HepG2 (cell line): ENCODE measurements around the gene KIRREL3.
"Not testable (repeated sequence)": the region's sequence is repeated elsewhere in the genome, so short reads cannot be mapped to it uniquely, and the experiment has no call there.

ENCODE experiments used
- EZH2 ChIP-seq: conservative IDR thresholded peaks from 2 replicates; pipeline ENCODE4 v1.6.1; 2012; ENCODE audit warnings: mild to moderate bottlenecking, low read depth, low read length, moderate library complexity
- KLF16 ChIP-seq, 2 experiments: sonication (generic) in 1 of 2; formaldehyde crosslinking in 1 of 2; IDR thresholded peaks; 2 replicates each; pipeline versions ENCODE4 v1.6.1 to v1.8.0; 2016 to 2023; ENCODE audit warnings: missing genetic modification reagents in 2 of 2, missing compliant biosample characterization in 1 of 2
- PRDM4 ChIP-seq: sonication (generic); formaldehyde crosslinking; IDR thresholded peaks from 2 replicates; pipeline ENCODE4 v1.9.0; 2021; ENCODE audit warnings: missing genetic modification reagents, borderline replicate concordance
- ZNF746 ChIP-seq: sonication (generic); formaldehyde crosslinking; IDR thresholded peaks from 2 replicates; pipeline ENCODE4 v1.8.0; 2022; ENCODE audit warnings: mild to moderate bottlenecking, missing genetic modification reagents
- TF ChIP-seq, protein P1 (sequence below): sonication (generic); formaldehyde crosslinking; IDR thresholded peaks from 2 replicates; pipeline ENCODE4 v1.5.0; 2020; ENCODE audit warnings: mild to moderate bottlenecking, missing genetic modification reagents, moderate library complexity

- not testable (repeated sequence) for TF ChIP-seq ZNF746 (CRISPR knock-in tag); EZH2; PRDM4 (CRISPR knock-in tag); KLF16 (CRISPR knock-in tag; IDR thresholded peaks at IDR 0.05)
- TF ChIP-seq, protein P1, sequence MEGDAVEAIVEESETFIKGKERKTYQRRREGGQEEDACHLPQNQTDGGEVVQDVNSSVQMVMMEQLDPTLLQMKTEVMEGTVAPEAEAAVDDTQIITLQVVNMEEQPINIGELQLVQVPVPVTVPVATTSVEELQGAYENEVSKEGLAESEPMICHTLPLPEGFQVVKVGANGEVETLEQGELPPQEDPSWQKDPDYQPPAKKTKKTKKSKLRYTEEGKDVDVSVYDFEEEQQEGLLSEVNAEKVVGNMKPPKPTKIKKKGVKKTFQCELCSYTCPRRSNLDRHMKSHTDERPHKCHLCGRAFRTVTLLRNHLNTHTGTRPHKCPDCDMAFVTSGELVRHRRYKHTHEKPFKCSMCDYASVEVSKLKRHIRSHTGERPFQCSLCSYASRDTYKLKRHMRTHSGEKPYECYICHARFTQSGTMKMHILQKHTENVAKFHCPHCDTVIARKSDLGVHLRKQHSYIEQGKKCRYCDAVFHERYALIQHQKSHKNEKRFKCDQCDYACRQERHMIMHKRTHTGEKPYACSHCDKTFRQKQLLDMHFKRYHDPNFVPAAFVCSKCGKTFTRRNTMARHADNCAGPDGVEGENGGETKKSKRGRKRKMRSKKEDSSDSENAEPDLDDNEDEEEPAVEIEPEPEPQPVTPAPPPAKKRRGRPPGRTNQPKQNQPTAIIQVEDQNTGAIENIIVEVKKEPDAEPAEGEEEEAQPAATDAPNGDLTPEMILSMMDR, result not testable (repeated sequence)
Measured at GRCh38 chr11:126373389-126374066, 627.0 kb downstream of the KIRREL3 start.
